Measurements from ENCODE around the gene FAM43A. TPM values are rescaled to one million over a fixed set of nuclear protein-coding genes. Genes with fewer than 3 reads are reported as not detected.

FAM43A gene
- total and polyA plus RNA-seq, 9 of the 15 experiments (the other 6 are each of a cell fraction or from before 2014, with no cell fraction given): 0.03 to 1.2 (median 0.21) TPM

- TF ChIP-seq PHF21A (IDR thresholded peaks at IDR 0.05; ENCODE audit: borderline replicate concordance, low read depth) (no peak), ZNF551 (CRISPR knock-in tag; IDR thresholded peaks at IDR 0.05) (no peak), ATF7 (IDR thresholded peaks at IDR 0.05) (peak; percentile 97), ZBTB11 (CRISPR knock-in tag; IDR thresholded peaks at IDR 0.05) (peak in 2 of 3 experiments; percentile 45 to 47; a peak in 2 of 6 replicates), HLTF (IDR thresholded peaks at IDR 0.05) (no peak), PRMT5 (CRISPR knock-in tag; IDR thresholded peaks at IDR 0.05) (no peak), MTA3 (IDR thresholded peaks at IDR 0.05; ENCODE audit: borderline replicate concordance) (peak; percentile 61; the same call in 1 of the 2 replicates), ZNF217 (CRISPR knock-in tag; IDR thresholded peaks at IDR 0.05) (no peak), E4F1 (CRISPR knock-in tag; IDR thresholded peaks at IDR 0.05; ENCODE audit: borderline replicate concordance) (no peak), MAFG (tag; conservative IDR thresholded peaks at IDR 0.05) (no peak), SNIP1 (IDR thresholded peaks at IDR 0.05; ENCODE audit: low read depth) (no peak), L3MBTL2 (IDR thresholded peaks at IDR 0.05) (peak; percentile 86; the same call in 1 of the 2 replicates), DACH1 (IDR thresholded peaks at IDR 0.05; ENCODE audit: partially characterized antibody) (no peak), CXXC5 (CRISPR knock-in tag; IDR thresholded peaks at IDR 0.05) (peak; percentile 61), ZNF76 (CRISPR knock-in tag; IDR thresholded peaks at IDR 0.05; ENCODE audit: borderline replicate concordance) (0 out of 2 replicates have a peak, but pooled peaks have one; percentile 52), ZNF143 (CRISPR knock-in tag; IDR thresholded peaks at IDR 0.05) (no peak), RREB1 (CRISPR knock-in tag; IDR thresholded peaks at IDR 0.05) (peak; percentile 48; the same call in 1 of the 2 replicates)
These were observed at the start of gene FAM43A (continued) for GRCh38 chr3:194685718-194686413.

All from K562 (cell line).